Lower leg skin (tissue), 4 donors: ENCODE data around the gene ZNF282. TPM values are rescaled to one million over a fixed set of nuclear protein-coding genes. Genes with fewer than 3 reads are reported as not detected.
A peak's percentile ranks its signal among the peaks of the same experiment; 100 is the strongest.

Experiments
- DNase-seq, 2 donors: peaks; one replicate each; pipeline ENCODE4 v3.0.0-alpha.2; 2019; ENCODE audit warnings: low spot score in 2 of 2
- H3K4me3 ChIP-seq: fragments of 200-600 bp; sonication (generic); 2 replicates; pipeline ENCODE4 v1.5.1; 2017; ENCODE audit warnings: mild to moderate bottlenecking, low read depth; ENCODE audit not compliant: poor library complexity, severe bottlenecking
- POLR2A ChIP-seq, 2 donors: fragments of 450-650 bp; IDR thresholded peaks; one replicate each; pipeline ENCODE4 v1.6.1; 2016 to 2017; ENCODE audit warnings: antibody characterized with exemption in 2 of 2, mild to moderate bottlenecking in 1 of 2, moderate library complexity in 1 of 2
- WGBS, 2 donors: methylation state at CpG; one replicate each; pipeline ENCODE4 v1.1.5; 2018; 5-methylcytosine and 5-hydroxymethylcytosine counted together
- intact Hi-C: fragments of 100-400 bp; cut with DNase I; formaldehyde crosslinking; loops from one replicate; pipeline ENCODE4 v1.15.0; 2023; ENCODE audit warnings: low total_unique reads
- total RNA-seq, 4 donors: library from RNA; depleted of rRNA; stranded (reverse); fragments of >200 nt; gene quantifications; one replicate each; pipeline ENCODE4 v1.1.0, GENCODE V29; 2016
- TF ChIP-seq, protein P1 (sequence below), 3 donors: fragments of 450-650 bp; IDR thresholded peaks; one replicate each; pipeline ENCODE4 v1.5.1; 2016; ENCODE audit warnings: antibody characterized with exemption in 3 of 3, mild to moderate bottlenecking in 3 of 3, moderate library complexity in 2 of 3

The ZNF282 gene
- total RNA-seq, 4 donors from 2014 or later = 22.4 to 47.5 (median 36.1) TPM

DNA sequence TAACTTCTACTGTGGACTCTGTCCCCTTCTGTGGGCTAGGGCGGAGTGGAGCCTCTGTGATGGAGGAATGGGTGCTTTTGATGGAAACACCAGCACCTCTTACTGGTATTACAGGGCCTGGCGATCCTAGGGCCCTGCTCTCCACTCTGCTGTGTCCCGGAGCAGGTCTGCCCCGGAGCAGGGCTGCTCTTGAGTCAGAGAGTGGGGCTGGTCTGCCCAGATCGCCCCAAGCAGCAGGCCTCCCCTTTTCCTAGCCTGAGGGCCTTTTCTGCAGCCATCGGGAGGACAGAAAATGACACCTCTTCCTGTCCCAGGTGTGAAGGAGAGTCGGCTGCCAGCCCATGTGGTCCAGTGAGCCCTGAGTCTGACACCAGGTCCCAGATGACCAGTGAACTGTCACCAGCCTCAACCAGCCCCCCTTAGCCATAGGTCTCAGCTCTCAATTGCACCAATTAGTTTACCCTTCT lies 1.4 kb downstream of the ZNF282 start:
- intact Hi-C loops = no loop called here
- WGBS, 2 donors = 10 to 18% methylated on average over 7 of the region's 7 CpGs
- no peak for TF ChIP-seq POLR2A (IDR thresholded peaks at IDR 0.05)
- H3K4me3 ChIP-seq = peak overlapping the region; percentile 83
- no peak for DNase-seq

DNA sequence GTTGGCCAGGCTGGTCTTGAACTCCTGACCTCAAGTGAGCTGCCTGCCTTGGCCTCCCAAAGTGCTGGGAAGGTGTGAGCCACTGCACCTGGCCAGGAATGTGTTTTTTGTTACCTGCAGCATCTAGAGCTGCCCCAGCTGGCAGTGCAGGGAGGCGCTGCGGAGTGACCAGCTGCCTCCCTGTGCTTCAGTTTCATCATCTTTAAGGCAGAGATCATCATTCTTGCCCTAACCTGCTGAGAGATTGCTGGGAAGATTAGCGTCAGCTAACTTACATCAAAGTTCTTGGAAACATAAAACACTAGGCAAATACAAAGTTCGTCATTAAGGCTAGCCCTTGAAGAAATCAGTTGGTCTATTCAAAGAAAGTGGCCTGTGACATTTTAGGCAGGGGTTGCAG lies 2.3 kb downstream of the ZNF282 start:
- DNase-seq = no peak
- intact Hi-C loops = no loop called here
- WGBS, 2 donors = 24 to 45% methylated on average over 4 of the region's 4 CpGs
- TF ChIP-seq, protein P1, sequence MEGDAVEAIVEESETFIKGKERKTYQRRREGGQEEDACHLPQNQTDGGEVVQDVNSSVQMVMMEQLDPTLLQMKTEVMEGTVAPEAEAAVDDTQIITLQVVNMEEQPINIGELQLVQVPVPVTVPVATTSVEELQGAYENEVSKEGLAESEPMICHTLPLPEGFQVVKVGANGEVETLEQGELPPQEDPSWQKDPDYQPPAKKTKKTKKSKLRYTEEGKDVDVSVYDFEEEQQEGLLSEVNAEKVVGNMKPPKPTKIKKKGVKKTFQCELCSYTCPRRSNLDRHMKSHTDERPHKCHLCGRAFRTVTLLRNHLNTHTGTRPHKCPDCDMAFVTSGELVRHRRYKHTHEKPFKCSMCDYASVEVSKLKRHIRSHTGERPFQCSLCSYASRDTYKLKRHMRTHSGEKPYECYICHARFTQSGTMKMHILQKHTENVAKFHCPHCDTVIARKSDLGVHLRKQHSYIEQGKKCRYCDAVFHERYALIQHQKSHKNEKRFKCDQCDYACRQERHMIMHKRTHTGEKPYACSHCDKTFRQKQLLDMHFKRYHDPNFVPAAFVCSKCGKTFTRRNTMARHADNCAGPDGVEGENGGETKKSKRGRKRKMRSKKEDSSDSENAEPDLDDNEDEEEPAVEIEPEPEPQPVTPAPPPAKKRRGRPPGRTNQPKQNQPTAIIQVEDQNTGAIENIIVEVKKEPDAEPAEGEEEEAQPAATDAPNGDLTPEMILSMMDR (IDR thresholded peaks at IDR 0.05) = no peak
- no peak for TF ChIP-seq POLR2A (IDR thresholded peaks at IDR 0.05)
- no peak overlapping the region for H3K4me3 ChIP-seq

DNA sequence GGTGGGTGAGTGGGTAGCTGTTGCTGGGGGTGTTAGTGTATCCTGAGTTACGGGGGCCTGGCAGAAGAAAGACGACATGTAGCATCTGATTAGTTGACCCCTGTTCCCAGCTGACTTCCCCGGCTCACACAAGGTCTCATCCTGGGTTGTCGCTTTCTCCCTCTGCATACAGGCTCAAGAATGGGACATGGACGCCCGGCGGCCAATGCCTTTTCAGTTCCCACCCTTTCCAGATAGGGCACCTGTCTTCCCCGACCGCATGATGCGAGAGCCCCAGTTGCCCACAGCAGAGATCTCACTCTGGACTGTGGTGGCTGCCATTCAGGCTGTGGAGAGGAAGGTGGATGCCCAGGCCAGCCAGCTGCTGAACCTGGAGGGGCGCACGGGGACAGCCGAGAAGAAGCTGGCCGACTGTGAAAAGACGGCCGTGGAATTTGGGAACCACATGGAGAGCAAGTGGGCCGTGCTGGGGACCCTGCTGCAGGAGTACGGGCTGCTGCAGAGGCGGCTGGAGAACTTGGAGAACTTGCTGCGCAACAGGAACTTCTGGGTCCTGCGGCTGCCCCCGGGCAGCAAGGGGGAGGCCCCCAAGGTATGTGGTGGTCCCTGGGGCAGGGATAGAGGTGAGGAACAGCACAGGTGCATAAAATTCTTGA lies 2.9 kb downstream of the ZNF282 start:
- H3K4me3 ChIP-seq = no peak overlapping the region
- no peak for DNase-seq
- WGBS, 2 donors = 90 to 92% methylated on average over 22 of the region's 22 CpGs
- intact Hi-C loops = no loop called here
- TF ChIP-seq, protein P1 (IDR thresholded peaks at IDR 0.05) = no peak
- TF ChIP-seq POLR2A (IDR thresholded peaks at IDR 0.05) = no peak

DNA sequence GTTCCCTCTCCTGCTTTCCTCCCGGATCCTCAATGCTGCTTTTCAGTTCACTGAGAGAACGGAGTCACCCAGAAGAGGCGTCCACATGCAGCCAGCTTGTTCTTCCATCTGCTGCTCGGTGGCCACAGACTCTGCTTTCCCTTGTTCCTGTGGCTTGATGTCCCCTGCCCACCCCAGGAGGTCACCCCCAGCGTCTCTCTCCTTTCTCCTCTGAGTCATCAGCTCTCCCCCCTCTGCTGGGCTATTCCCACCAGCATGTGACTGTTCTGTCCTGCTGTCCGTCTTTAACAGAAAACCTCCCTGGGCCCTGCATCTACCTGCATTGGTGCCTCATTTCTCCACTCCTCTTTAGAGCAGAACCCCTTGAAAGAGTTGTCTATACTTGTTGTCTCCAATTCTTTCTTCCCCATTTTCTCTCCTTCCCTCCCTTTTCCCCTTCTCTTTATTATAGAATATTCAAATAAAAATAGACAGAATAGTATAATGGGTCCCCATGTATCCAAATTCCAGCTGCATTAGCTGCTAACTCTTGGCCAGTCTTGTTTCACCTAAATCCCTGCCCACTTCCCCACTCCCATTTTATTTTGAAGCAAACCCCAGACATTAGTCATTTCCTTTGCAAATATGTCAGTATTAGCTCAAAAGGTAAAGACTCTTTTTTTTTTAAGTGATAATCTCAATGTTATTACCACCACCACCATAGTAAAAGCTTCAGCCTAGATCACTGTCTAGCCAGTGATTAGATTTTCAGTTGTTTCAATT lies 4.1 kb downstream of the ZNF282 start:
- no peak for DNase-seq
- no peak overlapping the region for H3K4me3 ChIP-seq
- 95% methylated on average over 6 of the region's 6 CpGs for WGBS, 2 donors
- intact Hi-C loops = no loop called here
- TF ChIP-seq POLR2A (IDR thresholded peaks at IDR 0.05) = no peak
- TF ChIP-seq, protein P1 (IDR thresholded peaks at IDR 0.05) = no peak

DNA sequence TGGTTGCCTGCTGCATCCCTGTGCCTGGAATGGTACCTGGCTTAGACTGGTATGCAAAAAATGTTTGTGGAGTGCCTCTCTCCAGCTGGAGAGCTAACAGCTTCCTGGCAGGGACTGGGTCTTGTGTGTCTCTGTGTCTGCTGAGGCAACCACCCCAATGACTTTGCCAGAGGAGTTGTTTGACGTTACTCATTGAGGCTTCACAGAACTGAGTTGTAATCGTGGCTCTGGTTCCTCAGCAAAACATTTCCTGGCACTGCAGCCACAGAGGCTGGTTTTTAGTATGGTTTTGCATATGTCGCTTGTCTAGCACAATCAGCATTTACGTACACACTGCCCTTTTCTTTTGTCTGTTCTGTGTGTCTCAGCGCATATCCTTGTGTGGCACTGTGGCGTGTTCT lies 7.5 kb downstream of the ZNF282 start:
- WGBS, 2 donors = 83 to 85% methylated on average over 6 of the region's 6 CpGs
- no peak overlapping the region for H3K4me3 ChIP-seq
- no peak for DNase-seq
- intact Hi-C loops = no loop called here
- no peak for TF ChIP-seq POLR2A (IDR thresholded peaks at IDR 0.05)
- TF ChIP-seq, protein P1 (IDR thresholded peaks at IDR 0.05) = no peak

DNA sequence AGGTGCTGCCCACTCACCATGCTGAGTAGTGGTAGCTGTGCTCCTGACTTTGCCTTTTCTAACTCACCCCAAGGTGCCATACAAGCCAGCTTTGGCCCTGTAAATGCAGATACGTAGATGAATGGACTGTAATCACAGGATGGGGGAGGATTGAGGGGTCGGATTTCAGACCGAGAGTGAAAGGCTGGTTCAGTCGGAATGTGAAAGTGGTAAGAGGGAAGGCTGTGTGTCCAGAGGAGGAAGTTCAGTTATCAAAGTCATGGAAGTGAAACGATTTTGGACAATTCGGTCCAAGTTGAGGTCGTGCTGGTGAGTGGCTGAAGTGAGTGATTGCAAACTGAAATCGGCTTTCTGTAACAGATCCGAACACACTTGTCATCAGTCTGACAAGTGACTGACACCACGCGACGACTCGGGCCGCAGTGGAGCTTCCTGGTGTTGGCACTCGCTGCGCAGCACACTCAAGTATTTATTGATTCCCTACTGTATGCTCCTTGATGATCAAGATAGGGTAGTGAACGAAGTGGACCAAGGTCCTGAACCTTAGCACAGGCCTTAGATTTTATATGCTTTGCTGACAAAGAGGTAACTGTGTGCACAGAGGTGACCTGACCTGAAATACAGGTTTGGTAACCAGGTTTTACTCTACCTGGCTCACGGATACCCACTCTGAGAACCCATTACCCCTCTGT lies 10.5 kb downstream of the ZNF282 start:
- H3K4me3 ChIP-seq = no peak overlapping the region
- intact Hi-C loops = no loop called here
- DNase-seq = no peak
- 73 to 74% methylated on average over 18 of the region's 18 CpGs for WGBS, 2 donors
- TF ChIP-seq POLR2A (IDR thresholded peaks at IDR 0.05) = no peak
- TF ChIP-seq, protein P1 (IDR thresholded peaks at IDR 0.05) = no peak
